GM18517 (cell line): ENCODE results near the gene MFAP1.

Experiments
- ATAC-seq: cut with Tn5 transposase; IDR thresholded peaks from one replicate; pipeline ENCODE4 v1.9.1; 2021; ENCODE audit warnings: mild to moderate bottlenecking, moderate library complexity; ENCODE audit not compliant: unreplicated experiment

Gene MFAP1

GRCh38 chr15:43777267-43777914 lies 47.1 kb downstream of the MFAP1 start:
- ATAC-seq = peak; percentile 42

- peak; percentile 26 for ATAC-seq
These were observed 47.7 kb downstream of the MFAP1 start, which contains the start of gene ELL3 for GRCh38 chr15:43776718-43777266. Gene ELL3, minus strand, starts transcription at chr15:43776966. Its CDS starts 65 bp downstream, at chr15:43776901.

DNA sequence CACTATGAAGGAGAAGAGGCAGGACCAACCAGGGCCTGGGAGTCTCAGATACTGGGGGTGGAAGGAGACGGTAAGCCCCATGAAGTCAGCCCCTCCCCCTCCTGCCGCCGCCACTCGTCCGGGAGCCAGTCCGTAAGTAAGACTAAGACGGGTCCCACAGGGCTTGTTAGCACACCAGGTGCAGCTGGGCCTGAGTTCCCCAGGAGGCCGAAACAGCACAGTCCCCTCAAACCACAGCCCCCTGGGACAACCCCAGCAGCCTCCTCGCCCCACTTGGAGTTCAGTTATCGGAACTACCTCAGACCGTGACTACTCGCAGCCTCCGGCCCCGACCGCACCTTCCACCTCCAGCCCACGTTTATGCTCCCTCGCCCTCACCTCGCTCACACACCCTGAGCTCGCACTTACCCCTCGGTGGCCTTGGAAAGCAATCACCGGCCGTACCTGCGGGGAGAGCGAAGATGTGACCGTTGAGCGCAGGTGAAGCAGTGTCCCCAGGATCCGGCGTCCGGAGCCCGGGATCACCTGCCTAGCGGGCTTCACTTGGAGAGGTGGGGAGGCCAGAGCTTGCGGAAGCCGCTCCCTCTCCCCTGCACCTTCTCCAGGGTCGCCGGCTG lies 48.3 kb downstream of the MFAP1 start:
- ATAC-seq = peak; percentile 55

DNA sequence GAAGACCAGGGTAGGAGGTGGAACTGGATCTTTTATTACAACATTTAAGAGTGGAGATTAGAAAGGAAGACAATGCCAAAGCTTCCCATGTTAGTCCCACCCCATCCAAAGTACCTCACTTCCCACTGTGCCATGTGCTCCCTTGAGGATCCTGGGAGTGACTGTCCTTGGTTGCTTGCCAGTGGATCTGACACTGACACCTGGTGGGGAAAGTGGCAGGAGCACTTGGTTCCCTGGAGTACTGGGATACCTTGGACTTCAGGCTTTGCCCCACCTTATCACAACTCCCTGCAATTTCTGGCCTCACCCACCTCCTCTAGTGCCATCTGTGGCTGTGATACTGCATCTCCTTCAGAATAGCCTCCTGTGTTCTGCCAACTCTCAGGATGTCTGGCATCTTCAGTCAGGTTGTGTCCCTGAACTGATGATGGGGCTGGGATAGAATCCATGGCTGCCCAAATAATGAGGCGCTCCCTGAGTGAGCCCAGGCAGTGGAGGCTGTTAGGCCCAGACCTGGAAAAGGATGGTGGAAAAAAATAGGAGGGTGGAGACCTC lies 49.0 kb downstream of the MFAP1 start:
- ATAC-seq = no peak

DNA sequence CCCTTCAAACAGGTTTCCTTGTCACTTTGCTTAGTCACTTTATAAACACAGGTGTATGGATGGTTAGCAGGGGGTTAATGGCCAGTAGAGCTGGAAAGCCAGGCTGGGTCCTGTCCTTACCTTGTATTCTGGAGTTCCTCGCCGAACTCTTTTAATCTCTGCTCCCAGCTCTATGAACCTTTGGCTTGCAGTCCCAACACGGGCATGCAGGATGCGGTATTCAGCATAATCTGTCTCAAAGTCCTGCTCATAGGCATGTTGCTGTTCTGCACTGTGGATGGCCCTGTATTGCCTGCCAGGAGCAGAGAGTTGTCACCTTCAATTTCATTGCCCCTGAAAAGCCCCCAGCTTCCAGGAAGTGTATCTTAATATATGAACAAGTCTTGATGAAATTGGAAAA lies 50.4 kb downstream of the MFAP1 start:
- no peak for ATAC-seq

GRCh38 chr15:43772624-43773023 lies 51.9 kb downstream of the MFAP1 start:
- ATAC-seq = no peak

DNA sequence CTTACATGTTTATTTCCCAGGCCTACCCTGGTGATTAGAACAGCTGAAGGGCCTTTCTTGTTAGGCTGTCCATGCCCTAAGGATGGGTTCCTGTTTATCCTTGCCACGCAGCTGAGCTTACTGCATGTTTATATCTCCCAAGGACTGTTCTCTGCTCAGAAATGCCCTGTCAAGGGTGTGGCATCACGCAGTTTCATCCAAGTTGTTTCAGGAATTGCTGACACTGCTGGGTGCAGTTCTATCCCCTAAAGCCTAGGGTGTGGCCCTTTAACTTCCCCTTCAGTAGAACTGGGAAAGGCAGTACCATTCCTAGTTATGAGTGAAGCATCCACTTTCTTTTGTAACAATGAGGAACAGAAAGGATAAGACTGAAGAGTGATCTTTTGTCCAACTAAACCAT lies 52.7 kb downstream of the MFAP1 start:
- no peak for ATAC-seq

DNA sequence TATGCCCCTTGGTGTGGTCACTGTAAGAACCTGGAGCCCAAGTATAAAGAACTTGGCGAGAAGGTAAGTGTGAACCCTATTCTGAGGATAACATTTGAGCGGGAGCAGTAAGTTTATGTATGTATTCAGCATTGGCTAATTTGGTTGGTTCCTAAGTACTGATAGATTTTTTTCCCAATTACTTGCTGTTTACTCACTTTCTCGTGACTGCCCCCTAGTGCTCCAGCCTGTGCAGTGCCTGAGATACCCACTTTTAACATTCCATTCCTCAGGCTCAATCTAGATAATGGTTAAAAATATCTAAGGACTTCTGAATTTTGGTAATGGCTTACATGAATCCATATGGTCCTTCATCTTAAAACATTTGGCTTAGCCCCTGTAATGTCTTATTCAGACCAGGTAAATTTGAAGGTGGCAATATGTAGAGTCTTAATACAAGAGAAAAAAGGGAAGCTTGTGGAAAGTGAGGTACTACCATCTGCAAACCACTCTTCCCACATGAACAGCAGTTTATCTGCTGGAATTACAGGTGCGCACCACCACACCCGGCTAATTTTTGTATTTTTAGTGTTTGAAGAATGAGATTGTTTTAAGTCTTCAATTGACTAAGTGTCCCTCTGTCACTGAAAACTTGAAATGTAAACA lies 54.8 kb downstream of the MFAP1 start:
- no peak for ATAC-seq

GRCh38 chr15:43763819-43764446 lies 60.6 kb downstream of the MFAP1 start:
- ATAC-seq = no peak

- ATAC-seq = no peak
These were observed 61.7 kb downstream of the MFAP1 start for GRCh38 chr15:43762824-43763223.
